A673 (cell line): ENCODE results near the gene ALOX12B. TPM values are rescaled to one million over a fixed set of nuclear protein-coding genes. Genes with fewer than 3 reads are reported as not detected.

ENCODE experiments used
- BruUV-seq: library from RNA; stranded (reverse); fragments of 400-500 nt; replicated peaks from 2 replicates; lab custom pipeline; 2021; lab: Mats Ljungman, UMichigan
- CTCF ChIA-PET: fragments of 300-600 bp; sonication (Branson Sonifier 250); formaldehyde crosslinking; loops from one replicate; lab custom pipeline; 2022; ENCODE audit warnings: antibody characterized with exemption; lab: Charles Lee
- POLR2A ChIA-PET: fragments of 300-600 bp; sonication (Branson Sonifier 250); formaldehyde crosslinking; loops from one replicate; lab custom pipeline; 2022; ENCODE audit warnings: antibody characterized with exemption; ENCODE audit not compliant: low non-redundant PET; lab: Charles Lee
- DNase-seq: peaks from one replicate; pipeline ENCODE4 v3.0.0-alpha.2; 2015; ENCODE audit warnings: low spot score
- H3K27ac ChIP-seq: fragments of 200-600 bp; sonication (generic); 2 replicates; pipeline ENCODE4 v1.5.1; 2016; ENCODE audit warnings: mixed run types, low read depth, mild to moderate bottlenecking, mixed read lengths, antibody characterized with exemption, low read length; ENCODE audit not compliant: poor library complexity, severe bottlenecking
- H3K27me3 ChIP-seq: fragments of 200-600 bp; sonication (generic); replicated peaks from 2 replicates; pipeline ENCODE4 v1.6.1; 2017; ENCODE audit warnings: mixed run types, low read depth, mild to moderate bottlenecking, mixed read lengths, antibody characterized with exemption, low read length; ENCODE audit not compliant: insufficient read depth, poor library complexity
- H3K36me3 ChIP-seq: fragments of 200-600 bp; sonication (generic); 2 replicates; pipeline ENCODE4 v1.6.1; 2016; ENCODE audit warnings: mixed run types, mild to moderate bottlenecking, mixed read lengths, antibody characterized with exemption, low read length; ENCODE audit not compliant: insufficient read depth, poor library complexity, severe bottlenecking
- H3K4me1 ChIP-seq: fragments of 200-600 bp; sonication (generic); 2 replicates; pipeline ENCODE4 v1.6.1; 2017; ENCODE audit warnings: mixed run types, mild to moderate bottlenecking, mixed read lengths, antibody characterized with exemption, low read length; ENCODE audit not compliant: insufficient read depth, poor library complexity, severe bottlenecking
- H3K4me3 ChIP-seq: fragments of 200-600 bp; sonication (generic); 2 replicates; pipeline ENCODE4 v1.5.1; 2016; ENCODE audit warnings: low read depth, mixed run types, mild to moderate bottlenecking, mixed read lengths, low read length; ENCODE audit not compliant: poor library complexity, severe bottlenecking
- H3K9me3 ChIP-seq: fragments of 200-600 bp; sonication (generic); 2 replicates; pipeline ENCODE4 v1.6.1; 2016; ENCODE audit warnings: mixed run types, low read depth, mild to moderate bottlenecking, mixed read lengths, antibody characterized with exemption, low read length; ENCODE audit not compliant: poor library complexity, severe bottlenecking
- EZH2 ChIP-seq: fragments of 200-600 bp; sonication (generic); IDR thresholded peaks from 2 replicates; pipeline ENCODE4 v1.6.1; 2017; ENCODE audit warnings: borderline replicate concordance, low read depth, mild to moderate bottlenecking, mixed read lengths, antibody characterized with exemption, low read length; ENCODE audit not compliant: poor library complexity, severe bottlenecking
- intact Hi-C: fragments of 100-400 bp; cut with micrococcal nuclease; formaldehyde crosslinking; loops from one replicate; pipeline ENCODE4 v1.10.0; 2022; ENCODE audit not compliant: unreplicated experiment
- total RNA-seq: library from RNA; stranded (reverse); gene quantifications from 2 replicates; pipeline ENCODE4 v1.2.3, GENCODE V29; 2021
- TF ChIP-seq, protein P1 (sequence below): fragments of 300-800, 200-600 bp; sonication (generic); conservative IDR thresholded peaks from 2 replicates; pipeline ENCODE4 v1.5.1; 2017; ENCODE audit warnings: low read depth, mild to moderate bottlenecking, antibody characterized with exemption, low read length, moderate library complexity, mixed read lengths

Gene ALOX12B
- total RNA-seq, 1 experiment from 2014 or later: 0.39 TPM

DNA sequence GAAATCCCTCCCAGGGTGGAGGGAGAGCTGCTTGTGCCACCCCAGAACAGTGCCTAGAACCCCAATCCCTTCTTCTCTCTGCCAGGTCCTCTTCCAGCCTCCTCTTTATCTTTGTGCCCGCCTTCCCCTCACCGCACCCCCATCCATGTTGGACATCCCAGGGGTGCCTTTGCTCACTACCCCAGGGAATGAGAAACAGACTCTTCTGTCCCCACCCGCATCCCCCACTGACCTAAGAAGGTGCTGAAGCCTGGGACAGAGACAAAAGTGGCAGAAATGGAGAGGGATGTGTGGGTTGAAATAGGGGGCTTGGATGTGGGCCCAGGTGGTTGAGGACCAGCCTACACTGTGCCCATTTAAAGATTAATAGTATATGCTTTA lies 31.7 kb downstream of the ALOX12B start:
- Histone ChIP-seq H3K27ac (no peak overlapping the region), H3K4me1 (peaks cover 12% of the 10 kb centered on the region), H3K36me3 (no peaks in the 10 kb centered on the region), H3K9me3 (no peaks in the 10 kb centered on the region), H3K27me3 (peaks cover 8% of the 10 kb centered on the region), H3K4me3 (no peak overlapping the region)
- intact Hi-C loops: loop anchor here (2.0 to 5.0 kb wide), 5 partner anchors 15 to 314 kb away; no protein-coding TSS in a partner anchor
- DNase-seq: no peak
- no TSS peak for BruUV-seq
- ChIA-PET CTCF (interaction anchor here (2.0 to 2.4 kb wide), 2 partner anchors 18 to 312 kb away, joined by 5 to 10 read pairs; no protein-coding TSS in a partner anchor), POLR2A (interaction anchor here (0.5 kb wide), 1 partner anchor 142 kb away, joined by 3 read pairs; no protein-coding TSS in a partner anchor)
- no peak for TF ChIP-seq EZH2
- TF ChIP-seq, protein P1, sequence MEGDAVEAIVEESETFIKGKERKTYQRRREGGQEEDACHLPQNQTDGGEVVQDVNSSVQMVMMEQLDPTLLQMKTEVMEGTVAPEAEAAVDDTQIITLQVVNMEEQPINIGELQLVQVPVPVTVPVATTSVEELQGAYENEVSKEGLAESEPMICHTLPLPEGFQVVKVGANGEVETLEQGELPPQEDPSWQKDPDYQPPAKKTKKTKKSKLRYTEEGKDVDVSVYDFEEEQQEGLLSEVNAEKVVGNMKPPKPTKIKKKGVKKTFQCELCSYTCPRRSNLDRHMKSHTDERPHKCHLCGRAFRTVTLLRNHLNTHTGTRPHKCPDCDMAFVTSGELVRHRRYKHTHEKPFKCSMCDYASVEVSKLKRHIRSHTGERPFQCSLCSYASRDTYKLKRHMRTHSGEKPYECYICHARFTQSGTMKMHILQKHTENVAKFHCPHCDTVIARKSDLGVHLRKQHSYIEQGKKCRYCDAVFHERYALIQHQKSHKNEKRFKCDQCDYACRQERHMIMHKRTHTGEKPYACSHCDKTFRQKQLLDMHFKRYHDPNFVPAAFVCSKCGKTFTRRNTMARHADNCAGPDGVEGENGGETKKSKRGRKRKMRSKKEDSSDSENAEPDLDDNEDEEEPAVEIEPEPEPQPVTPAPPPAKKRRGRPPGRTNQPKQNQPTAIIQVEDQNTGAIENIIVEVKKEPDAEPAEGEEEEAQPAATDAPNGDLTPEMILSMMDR: no peak

DNA sequence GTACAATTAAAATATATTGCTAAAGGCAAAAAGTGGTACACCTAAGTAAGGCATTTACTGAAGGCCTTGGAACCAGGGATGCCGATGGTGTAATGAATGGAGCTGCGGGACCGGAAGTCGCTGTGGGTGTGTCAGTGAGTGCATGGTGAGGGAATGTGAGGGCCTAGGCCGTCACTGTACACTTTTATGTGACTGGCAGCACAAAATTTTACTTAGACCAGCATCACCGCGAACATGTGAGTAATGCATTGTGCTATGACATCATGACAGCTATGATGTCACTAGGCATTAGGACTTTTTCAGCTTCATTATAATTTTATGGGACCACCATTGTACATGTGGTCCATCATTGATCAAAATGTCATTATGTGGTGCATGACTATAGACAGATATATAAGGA lies 33.9 kb downstream of the ALOX12B start:
- no peaks in the 10 kb centered on the region for H3K27me3 ChIP-seq
- H3K4me1 ChIP-seq: peaks cover 7% of the 10 kb centered on the region
- H3K9me3 ChIP-seq: no peaks in the 10 kb centered on the region
- no peak overlapping the region for H3K27ac ChIP-seq
- POLR2A ChIA-PET: no interaction called here
- H3K36me3 ChIP-seq: no peaks in the 10 kb centered on the region
- no peak for DNase-seq
- CTCF ChIA-PET: no interaction called here
- H3K4me3 ChIP-seq: no peak overlapping the region
- intact Hi-C loops: no loop called here
- TF ChIP-seq EZH2: no peak
- TF ChIP-seq, protein P1: no peak
- BruUV-seq: no TSS peak

DNA sequence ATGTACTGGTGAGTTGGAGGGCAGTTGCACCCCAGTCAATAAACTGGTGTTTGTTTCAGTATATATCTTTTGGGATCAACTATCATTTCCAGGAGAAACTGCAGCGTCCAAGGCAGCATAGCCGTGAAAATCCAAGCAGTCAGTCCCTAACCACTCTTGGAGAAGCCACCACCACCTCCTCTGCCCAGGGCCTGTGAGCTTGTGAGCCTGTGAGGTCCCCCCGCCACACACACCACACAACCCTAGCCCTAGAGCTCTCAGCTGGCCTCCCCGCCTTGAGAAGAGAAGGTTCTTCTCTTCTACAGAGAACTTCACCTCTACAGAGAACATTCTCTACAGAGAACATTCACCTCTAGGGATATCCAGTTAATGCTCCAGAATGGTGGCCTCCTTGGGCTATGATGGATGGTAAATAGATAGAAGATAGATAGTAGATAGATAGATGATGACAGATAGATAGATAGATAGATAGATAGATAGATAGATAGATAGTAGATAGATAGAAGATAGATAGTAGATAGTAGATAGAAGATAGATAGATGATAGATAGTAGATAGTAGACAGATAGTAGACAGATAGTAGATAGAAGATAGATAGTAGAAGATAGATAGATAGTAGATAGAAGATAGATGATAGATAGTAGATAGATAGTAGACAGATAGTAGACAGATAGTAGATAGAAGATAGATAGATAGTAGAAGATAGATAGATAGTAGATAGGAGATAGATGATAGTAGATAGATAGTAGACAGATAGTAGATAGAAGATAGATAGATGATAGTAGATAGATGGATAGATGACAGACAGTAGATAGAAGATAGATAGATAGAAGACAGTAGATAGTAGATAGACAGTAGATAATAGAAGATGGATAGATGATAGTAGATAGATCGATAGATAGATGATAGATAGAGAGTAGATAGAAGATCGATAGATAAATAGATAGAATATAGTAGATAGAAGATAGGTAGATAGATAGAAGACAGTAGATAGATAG lies 35.0 kb downstream of the ALOX12B start:
- CTCF ChIA-PET: no interaction called here
- H3K27me3 ChIP-seq: no peaks in the 10 kb centered on the region
- intact Hi-C loops: no loop called here
- H3K36me3 ChIP-seq: no peaks in the 10 kb centered on the region
- no peaks in the 10 kb centered on the region for H3K9me3 ChIP-seq
- no peak overlapping the region for H3K4me3 ChIP-seq
- peaks cover 7% of the 10 kb centered on the region for H3K4me1 ChIP-seq
- no peak for DNase-seq
- POLR2A ChIA-PET: no interaction called here
- no TSS peak for BruUV-seq
- no peak overlapping the region for H3K27ac ChIP-seq
- TF ChIP-seq, protein P1: no peak
- no peak for TF ChIP-seq EZH2
